AG08396 (cell line): ENCODE measurements around the gene KCNJ16.

Experiments
- DNase-seq: peaks from one replicate; pipeline ENCODE4 v3.0.0; 2012; ENCODE audit warnings: low spot score, mixed read lengths

KCNJ16 gene

DNA sequence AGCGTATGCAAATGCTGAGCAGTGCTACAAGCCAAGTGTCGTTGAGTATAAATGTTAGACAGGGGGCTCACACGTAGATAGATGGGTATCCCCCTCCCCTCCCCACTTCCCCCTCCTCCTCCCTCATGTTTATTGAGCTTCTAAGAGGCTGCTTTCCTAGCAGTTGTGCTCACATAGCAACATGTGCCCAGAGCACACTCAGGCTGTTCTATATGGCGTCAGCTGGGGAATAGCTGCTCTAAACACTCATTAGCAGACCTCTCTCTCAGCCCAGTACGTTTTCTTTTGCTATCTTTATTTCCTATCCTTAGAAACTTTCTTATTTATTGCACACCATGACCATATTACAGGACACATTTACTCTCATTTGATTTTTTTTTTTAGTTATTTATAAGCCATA lies 96.1 kb downstream of the KCNJ16 start:
- DNase-seq: no peak

DNA sequence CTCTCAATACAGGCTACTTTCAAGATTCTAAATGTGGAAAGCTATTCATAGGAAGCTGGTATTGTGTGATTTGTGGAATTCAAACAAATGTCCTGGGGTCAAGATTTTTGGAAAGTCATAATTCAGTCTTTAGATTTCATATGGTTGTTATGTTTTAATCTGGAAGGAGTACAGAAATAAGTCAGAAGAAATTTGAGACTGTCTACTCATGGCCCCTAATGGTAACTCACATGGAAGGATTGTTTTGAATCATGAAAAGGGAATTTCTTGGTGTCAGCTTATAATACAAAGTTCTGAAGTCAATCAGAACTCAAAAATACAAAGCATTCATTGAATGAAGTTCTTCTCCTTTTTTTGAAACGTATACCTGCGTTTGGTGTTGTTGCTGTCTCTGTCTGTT lies 97.4 kb downstream of the KCNJ16 start:
- DNase-seq: peak; percentile 12

- DNase-seq: no peak
Observed at GRCh38 chr17:70172923-70173322, 97.9 kb downstream of the KCNJ16 start.

GRCh38 chr17:70173681-70174080 lies 98.7 kb downstream of the KCNJ16 start:
- DNase-seq: no peak

GRCh38 chr17:70181376-70181775 lies 106.4 kb downstream of the KCNJ16 start:
- DNase-seq: no peak

- DNase-seq: no peak
Observed at GRCh38 chr17:70181866-70182265, 106.8 kb downstream of the KCNJ16 start.

GRCh38 chr17:70183508-70183907 lies 108.5 kb downstream of the KCNJ16 start:
- no peak for DNase-seq

DNA sequence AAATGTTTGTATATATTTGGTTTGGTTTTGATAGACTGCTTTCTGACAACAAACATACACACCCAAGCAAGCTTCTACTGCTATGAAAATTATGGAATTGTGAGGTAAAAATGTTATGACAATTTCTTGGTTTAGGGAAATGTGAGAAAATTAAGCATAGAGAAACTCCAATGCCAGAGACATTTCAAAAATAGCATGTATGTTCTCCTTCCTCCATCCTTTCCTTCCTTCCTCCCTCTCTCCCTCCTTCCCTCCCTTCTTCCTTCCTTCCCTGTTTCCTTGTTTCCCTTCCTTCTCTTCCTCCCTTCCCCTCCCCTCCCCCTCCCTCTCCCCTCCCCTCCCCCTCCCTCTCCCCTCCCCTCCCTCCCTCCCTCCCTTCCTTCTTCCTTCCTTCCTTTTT lies 109.2 kb downstream of the KCNJ16 start:
- no peak for DNase-seq

DNA sequence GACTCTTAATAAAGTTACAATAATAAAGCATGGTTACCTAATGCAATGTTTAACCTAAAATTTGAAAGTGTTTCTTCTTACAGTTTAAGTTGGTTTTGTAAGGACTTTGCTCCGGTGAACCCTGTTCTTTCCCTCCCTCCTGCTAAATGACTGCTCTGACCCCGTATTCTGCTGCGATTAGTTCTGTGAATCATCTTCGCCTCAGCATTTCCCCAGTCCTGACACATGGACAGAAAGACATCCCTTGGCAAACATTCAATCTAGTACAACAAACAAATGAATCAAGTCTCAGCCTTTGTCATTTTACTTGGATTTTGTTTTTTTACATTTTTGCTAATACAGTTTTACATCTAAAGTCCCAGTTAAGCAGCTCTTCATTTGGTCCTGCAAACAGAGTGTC lies 109.7 kb downstream of the KCNJ16 start:
- DNase-seq: peak; percentile 27
